ENCODE results near the gene SHISA9.

Gene SHISA9

DNA sequence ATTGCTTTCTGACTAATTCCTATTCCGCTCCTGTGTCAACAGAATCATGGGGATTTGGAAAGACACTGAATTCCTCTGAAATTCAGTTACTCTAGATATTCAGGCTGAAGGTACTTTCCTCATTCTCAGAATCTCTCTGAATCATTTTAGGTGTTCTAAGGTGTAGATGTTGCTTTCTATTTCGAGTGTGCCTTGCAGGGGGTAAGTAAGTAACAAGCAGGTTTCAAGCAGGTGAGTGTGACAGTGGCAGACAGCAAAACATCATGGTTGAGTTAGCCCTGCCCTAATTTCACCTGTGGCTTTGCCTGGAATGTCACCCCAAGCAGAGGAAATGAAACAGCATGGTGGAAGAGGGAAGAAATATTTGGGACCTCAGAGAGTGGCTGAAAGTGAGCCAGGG is 75.1 kb downstream of the SHISA9 start:
- Histone ChIP-seq H2AFZ (ENCODE audit: insufficient read depth, low read length, poor library complexity) (no peak overlapping the region), H3K4ac (ENCODE audit: low read depth, low read length) (no peak overlapping the region), H4K91ac (ENCODE audit: low read depth, low read length) (no peak overlapping the region), H2BK120ac (ENCODE audit: insufficient read depth, low read length, poor library complexity) (no peak overlapping the region), H3K9me3 (ENCODE audit: insufficient read depth, low read depth, low read length) (no peaks in the 10 kb centered on the region), H2BK12ac (ENCODE audit: low read length) (no peak overlapping the region), H3K23ac (ENCODE audit: low read length) (no peak overlapping the region), H2AK5ac (ENCODE audit: low read length) (no peak overlapping the region), H3K4me2 (ENCODE audit: low read length) (no peak overlapping the region), H3K4me3 (ENCODE audit: low read depth, low read length) (no peak overlapping the region), H3K79me1 (ENCODE audit: low read length) (no peaks in the 10 kb centered on the region), H3K27me3 (ENCODE audit: insufficient read depth, low read length) (no peaks in the 10 kb centered on the region), H3K79me2 (ENCODE audit: control insufficient read depth, insufficient read depth, low read length, poor library complexity) (no peaks in the 10 kb centered on the region), H3K14ac (ENCODE audit: low read length) (no peak overlapping the region), H3K4me1 (ENCODE audit: control insufficient read depth in 1 of 2, insufficient read depth in 2 of 2, low read length in 2 of 2) (peaks cover 0 to under 1% of the 10 kb centered on the region in 2 experiments), H4K12ac (ENCODE audit: low read depth, low read length) (no peak overlapping the region), H3K36me3 (ENCODE audit: control insufficient read depth in 1 of 2, insufficient read depth in 2 of 2, low read length in 2 of 2) (no peaks in the 10 kb centered on the region), H2BK5ac (ENCODE audit: low read depth, low read length, poor library complexity) (no peak overlapping the region), H4K8ac (ENCODE audit: low read depth, low read length) (no peak overlapping the region), H3K9ac (ENCODE audit: low read length) (no peak overlapping the region), H3K18ac (ENCODE audit: low read length) (no peak overlapping the region), H3K27ac (ENCODE audit: low read depth, low read length) (no peak overlapping the region)
- no CpG with 5 or more reads among the region's 2 CpGs for WGBS (ENCODE audit: extremely low coverage, insufficient coverage, insufficient read length)
- DNase-seq = no peak

DNA sequence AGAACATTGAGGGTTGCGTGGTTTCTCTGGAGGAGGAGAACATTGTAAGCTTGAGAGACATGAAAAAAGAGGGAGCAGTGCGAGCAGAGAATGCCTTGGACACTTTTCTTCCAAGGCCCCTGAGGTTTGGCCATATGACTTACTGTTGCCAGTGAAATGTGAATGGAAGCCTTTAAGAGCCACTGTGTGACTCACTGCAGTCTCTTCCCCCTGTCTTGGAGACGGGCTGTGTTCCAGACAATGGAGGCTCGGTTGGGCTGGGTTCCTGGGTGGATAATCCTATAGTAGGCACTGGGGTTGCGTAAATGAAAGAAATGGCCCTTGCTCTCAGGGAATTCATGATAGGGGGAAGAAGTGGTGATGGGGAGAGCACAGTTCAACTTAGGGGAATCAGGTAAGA is 75.5 kb downstream of the SHISA9 start:
- no peak for DNase-seq
- H3K9me3 ChIP-seq (ENCODE audit: insufficient read depth, low read depth, low read length) = no peaks in the 10 kb centered on the region
- H4K12ac ChIP-seq (ENCODE audit: low read depth, low read length) = no peak overlapping the region
- no peaks in the 10 kb centered on the region for H3K79me2 ChIP-seq (ENCODE audit: control insufficient read depth, insufficient read depth, low read length, poor library complexity)
- no peak overlapping the region for H4K8ac ChIP-seq (ENCODE audit: low read depth, low read length)
- no peak overlapping the region for H2AFZ ChIP-seq (ENCODE audit: insufficient read depth, low read length, poor library complexity)
- H3K4me2 ChIP-seq (ENCODE audit: low read length) = no peak overlapping the region
- H3K27me3 ChIP-seq (ENCODE audit: insufficient read depth, low read length) = no peaks in the 10 kb centered on the region
- no CpG with 5 or more reads among the region's 5 CpGs for WGBS (ENCODE audit: extremely low coverage, insufficient coverage, insufficient read length)
- H3K18ac ChIP-seq (ENCODE audit: low read length) = no peak overlapping the region
- H2BK5ac ChIP-seq (ENCODE audit: low read depth, low read length, poor library complexity) = no peak overlapping the region
- no peaks in the 10 kb centered on the region for H3K79me1 ChIP-seq (ENCODE audit: low read length)
- H3K4me3 ChIP-seq (ENCODE audit: low read depth, low read length) = no peak overlapping the region
- H2BK12ac ChIP-seq (ENCODE audit: low read length) = no peak overlapping the region
- no peak overlapping the region for H3K23ac ChIP-seq (ENCODE audit: low read length)
- no peaks in the 10 kb centered on the region for H3K36me3 ChIP-seq (ENCODE audit: control insufficient read depth in 1 of 2, insufficient read depth in 2 of 2, low read length in 2 of 2)
- H3K27ac ChIP-seq (ENCODE audit: low read depth, low read length) = no peak overlapping the region
- no peak overlapping the region for H2AK5ac ChIP-seq (ENCODE audit: low read length)
- no peak overlapping the region for H3K14ac ChIP-seq (ENCODE audit: low read length)
- no peak overlapping the region for H2BK120ac ChIP-seq (ENCODE audit: insufficient read depth, low read length, poor library complexity)
- no peak overlapping the region for H4K91ac ChIP-seq (ENCODE audit: low read depth, low read length)
- H3K4ac ChIP-seq (ENCODE audit: low read depth, low read length) = no peak overlapping the region
- no peaks in the 10 kb centered on the region for H3K4me1 ChIP-seq (ENCODE audit: control insufficient read depth in 1 of 2, insufficient read depth in 2 of 2, low read length in 2 of 2)
- no peak overlapping the region for H3K9ac ChIP-seq (ENCODE audit: low read length)

DNA sequence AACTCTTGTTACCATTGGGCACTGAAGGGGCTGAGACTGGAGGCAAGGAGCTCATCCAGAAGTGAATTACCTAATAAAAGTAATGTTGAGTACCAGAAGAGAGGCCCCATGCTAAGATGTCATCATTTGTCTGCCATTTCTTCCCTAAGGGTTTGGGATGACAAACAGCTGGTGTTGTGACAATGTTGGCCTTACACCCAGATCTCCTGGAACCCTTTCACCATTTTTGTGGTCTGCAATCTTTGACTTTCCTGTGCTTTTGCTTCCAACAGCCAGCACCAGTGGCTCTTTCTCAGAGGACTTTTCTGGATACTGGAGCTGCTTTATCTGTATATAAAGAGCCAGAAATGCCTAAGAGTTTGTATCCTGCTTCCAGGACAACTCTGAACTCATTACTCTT is 84.1 kb downstream of the SHISA9 start:
- Histone ChIP-seq H2BK120ac (ENCODE audit: insufficient read depth, low read length, poor library complexity) (no peak overlapping the region), H4K91ac (ENCODE audit: low read depth, low read length) (no peak overlapping the region), H3K18ac (ENCODE audit: low read length) (no peak overlapping the region), H3K4me2 (ENCODE audit: low read length) (no peak overlapping the region), H3K14ac (ENCODE audit: low read length) (no peak overlapping the region), H3K9me3 (ENCODE audit: insufficient read depth, low read depth, low read length) (no peaks in the 10 kb centered on the region), H2BK5ac (ENCODE audit: low read depth, low read length, poor library complexity) (no peak overlapping the region), H3K36me3 (ENCODE audit: control insufficient read depth in 1 of 2, insufficient read depth in 2 of 2, low read length in 2 of 2) (no peaks in the 10 kb centered on the region), H3K79me1 (ENCODE audit: low read length) (no peaks in the 10 kb centered on the region), H2AFZ (ENCODE audit: insufficient read depth, low read length, poor library complexity) (no peak overlapping the region), H2BK12ac (ENCODE audit: low read length) (no peak overlapping the region), H3K4ac (ENCODE audit: low read depth, low read length) (no peak overlapping the region), H2AK5ac (ENCODE audit: low read length) (no peak overlapping the region), H3K9ac (ENCODE audit: low read length) (no peak overlapping the region), H3K27ac (ENCODE audit: low read depth, low read length) (no peak overlapping the region), H3K4me1 (ENCODE audit: control insufficient read depth in 1 of 2, insufficient read depth in 2 of 2, low read length in 2 of 2) (no peaks in the 10 kb centered on the region), H3K27me3 (ENCODE audit: insufficient read depth, low read length) (no peaks in the 10 kb centered on the region), H3K79me2 (ENCODE audit: control insufficient read depth, insufficient read depth, low read length, poor library complexity) (no peaks in the 10 kb centered on the region), H3K4me3 (ENCODE audit: low read depth, low read length) (no peak overlapping the region), H3K23ac (ENCODE audit: low read length) (no peak overlapping the region), H4K8ac (ENCODE audit: low read depth, low read length) (no peak overlapping the region), H4K12ac (ENCODE audit: low read depth, low read length) (no peak overlapping the region)
- no peak for DNase-seq

DNA sequence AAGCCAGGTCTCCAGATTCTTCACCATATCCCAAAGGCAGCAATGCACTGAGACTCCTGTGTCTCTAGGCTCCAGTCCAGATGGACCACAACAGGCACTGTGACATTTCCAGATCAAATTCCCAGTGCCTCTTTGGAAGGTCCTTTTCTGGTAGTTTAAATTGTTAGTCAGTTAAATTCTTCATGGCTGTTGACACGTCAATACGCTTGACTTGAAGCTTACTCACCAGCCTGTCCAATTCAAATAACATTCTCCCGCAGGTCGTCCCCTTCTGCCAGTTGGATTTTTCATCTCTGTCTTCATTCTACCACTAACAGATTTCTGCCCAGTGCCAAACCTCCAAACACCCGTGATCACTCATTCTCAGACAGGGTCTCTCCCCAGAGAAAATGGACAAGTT is 86.7 kb downstream of the SHISA9 start:
- H3K27ac ChIP-seq (ENCODE audit: low read depth, low read length) = no peak overlapping the region
- H3K9me3 ChIP-seq (ENCODE audit: insufficient read depth, low read depth, low read length) = no peaks in the 10 kb centered on the region
- H3K79me1 ChIP-seq (ENCODE audit: low read length) = no peaks in the 10 kb centered on the region
- H2BK12ac ChIP-seq (ENCODE audit: low read length) = no peak overlapping the region
- no peak overlapping the region for H4K12ac ChIP-seq (ENCODE audit: low read depth, low read length)
- H3K23ac ChIP-seq (ENCODE audit: low read length) = no peak overlapping the region
- no peak overlapping the region for H2BK120ac ChIP-seq (ENCODE audit: insufficient read depth, low read length, poor library complexity)
- H3K4me1 ChIP-seq (ENCODE audit: control insufficient read depth in 1 of 2, insufficient read depth in 2 of 2, low read length in 2 of 2) = peaks cover 0 to 2% of the 10 kb centered on the region in 2 experiments
- no peak for DNase-seq
- H3K27me3 ChIP-seq (ENCODE audit: insufficient read depth, low read length) = no peaks in the 10 kb centered on the region
- H3K79me2 ChIP-seq (ENCODE audit: control insufficient read depth, insufficient read depth, low read length, poor library complexity) = no peaks in the 10 kb centered on the region
- H3K9ac ChIP-seq (ENCODE audit: low read length) = no peak overlapping the region
- no peak overlapping the region for H4K8ac ChIP-seq (ENCODE audit: low read depth, low read length)
- H3K14ac ChIP-seq (ENCODE audit: low read length) = no peak overlapping the region
- no peak overlapping the region for H4K91ac ChIP-seq (ENCODE audit: low read depth, low read length)
- H2BK5ac ChIP-seq (ENCODE audit: low read depth, low read length, poor library complexity) = no peak overlapping the region
- H3K18ac ChIP-seq (ENCODE audit: low read length) = no peak overlapping the region
- no peak overlapping the region for H2AK5ac ChIP-seq (ENCODE audit: low read length)
- no CpG with 5 or more reads among the region's 5 CpGs for WGBS (ENCODE audit: extremely low coverage, insufficient coverage, insufficient read length)
- H3K4ac ChIP-seq (ENCODE audit: low read depth, low read length) = no peak overlapping the region
- H2AFZ ChIP-seq (ENCODE audit: insufficient read depth, low read length, poor library complexity) = no peak overlapping the region
- no peaks in the 10 kb centered on the region for H3K36me3 ChIP-seq (ENCODE audit: control insufficient read depth in 1 of 2, insufficient read depth in 2 of 2, low read length in 2 of 2)
- H3K4me2 ChIP-seq (ENCODE audit: low read length) = no peak overlapping the region
- no peak overlapping the region for H3K4me3 ChIP-seq (ENCODE audit: low read depth, low read length)

Data from trophoblast cell (in vitro differentiated cells and primary cell).